IMR-90 (cell line): ENCODE results near the gene ARSA.

ENCODE experiments used
- BHLHE40 ChIP-seq: fragments of 150-350 bp; IDR thresholded peaks from 2 replicates; pipeline ENCODE4 v1.6.1; 2016; ENCODE audit warnings: mild to moderate bottlenecking, low read depth, low read length
- CEBPB ChIP-seq: IDR thresholded peaks from 2 replicates; pipeline ENCODE4 v1.6.1; 2012; ENCODE audit warnings: low read depth, low read length, improper control_type of control experiment
- CHD1 ChIP-seq: IDR thresholded peaks from 2 replicates; pipeline ENCODE4 v1.6.1; 2012; ENCODE audit warnings: low read depth, low read length, improper control_type of control experiment
- MAZ ChIP-seq: IDR thresholded peaks from 2 replicates; pipeline ENCODE4 v1.6.1; 2012; ENCODE audit warnings: low read depth, mild to moderate bottlenecking, low read length, improper control_type of control experiment, moderate library complexity, borderline replicate concordance
- POLR2A ChIP-seq: IDR thresholded peaks from 2 replicates; pipeline ENCODE4 v1.6.1; 2012; ENCODE audit warnings: mild to moderate bottlenecking, low read depth, low read length
- SMC3 ChIP-seq: fragments of 150-350 bp; IDR thresholded peaks from 2 replicates; pipeline ENCODE4 v1.6.1; 2016; ENCODE audit warnings: low read depth, mild to moderate bottlenecking, antibody characterized with exemption, low read length, moderate library complexity
- TF ChIP-seq, protein P1 (sequence below): conservative IDR thresholded peaks from 2 replicates; pipeline ENCODE4 v1.5.1; 2012; ENCODE audit warnings: mild to moderate bottlenecking, low read depth, low read length, improper control_type of control experiment

DNA sequence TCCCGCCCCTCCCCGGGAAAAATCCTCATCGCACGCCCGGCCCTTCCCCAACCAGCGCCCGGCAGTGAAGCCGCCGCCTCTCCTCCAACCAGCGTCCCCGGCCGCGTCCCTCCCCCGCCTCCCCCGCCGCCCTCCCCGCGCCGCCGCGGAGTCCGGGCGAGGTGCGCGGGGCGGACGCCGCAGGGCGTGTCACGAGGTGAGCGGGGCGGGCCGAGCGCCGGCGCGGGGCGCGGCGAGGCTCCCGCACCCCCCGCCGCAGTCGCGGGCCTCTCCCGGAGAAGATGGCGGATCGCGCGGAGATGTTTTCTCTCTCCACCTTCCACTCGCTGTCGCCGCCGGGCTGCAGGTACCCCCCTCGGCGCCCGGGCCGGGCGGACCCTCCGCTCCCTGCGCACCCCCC, 27.4 kb downstream of the ARSA start, which contains the start of gene MAPK8IP2:
- TF ChIP-seq CEBPB: no peak
- TF ChIP-seq, protein P1, sequence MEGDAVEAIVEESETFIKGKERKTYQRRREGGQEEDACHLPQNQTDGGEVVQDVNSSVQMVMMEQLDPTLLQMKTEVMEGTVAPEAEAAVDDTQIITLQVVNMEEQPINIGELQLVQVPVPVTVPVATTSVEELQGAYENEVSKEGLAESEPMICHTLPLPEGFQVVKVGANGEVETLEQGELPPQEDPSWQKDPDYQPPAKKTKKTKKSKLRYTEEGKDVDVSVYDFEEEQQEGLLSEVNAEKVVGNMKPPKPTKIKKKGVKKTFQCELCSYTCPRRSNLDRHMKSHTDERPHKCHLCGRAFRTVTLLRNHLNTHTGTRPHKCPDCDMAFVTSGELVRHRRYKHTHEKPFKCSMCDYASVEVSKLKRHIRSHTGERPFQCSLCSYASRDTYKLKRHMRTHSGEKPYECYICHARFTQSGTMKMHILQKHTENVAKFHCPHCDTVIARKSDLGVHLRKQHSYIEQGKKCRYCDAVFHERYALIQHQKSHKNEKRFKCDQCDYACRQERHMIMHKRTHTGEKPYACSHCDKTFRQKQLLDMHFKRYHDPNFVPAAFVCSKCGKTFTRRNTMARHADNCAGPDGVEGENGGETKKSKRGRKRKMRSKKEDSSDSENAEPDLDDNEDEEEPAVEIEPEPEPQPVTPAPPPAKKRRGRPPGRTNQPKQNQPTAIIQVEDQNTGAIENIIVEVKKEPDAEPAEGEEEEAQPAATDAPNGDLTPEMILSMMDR: no peak
- TF ChIP-seq CHD1: no peak
- no peak for TF ChIP-seq MAZ
- no peak for TF ChIP-seq SMC3
- TF ChIP-seq POLR2A: no peak
- TF ChIP-seq BHLHE40: no peak
